ENCODE data around the gene FBXW5.

Gene FBXW5

GRCh38 chr9:136978073-136978864 lies 33.7 kb upstream of the FBXW5 start:
- DNase-seq (ENCODE audit: low spot score) = peak; percentile 98

GRCh38 chr9:136977649-136978072 lies 33.1 kb upstream of the FBXW5 start:
- no peak for DNase-seq (ENCODE audit: low spot score)

- peak; percentile 65 for DNase-seq (ENCODE audit: low spot score)
These were observed 32.7 kb upstream of the FBXW5 start, which contains the start of gene PTGDS for GRCh38 chr9:136977223-136977622. PTGDS (plus strand) TSS chr9:136977504; CDS start chr9:136977579, 75 bp downstream.

GRCh38 chr9:136975644-136976043 lies 31.1 kb upstream of the FBXW5 start:
- DNase-seq (ENCODE audit: low spot score) = peak; percentile 64

- no peak for DNase-seq (ENCODE audit: low spot score)
These were observed 30.4 kb upstream of the FBXW5 start for GRCh38 chr9:136974817-136975535.

- DNase-seq (ENCODE audit: low spot score) = no peak
These were observed 29.4 kb upstream of the FBXW5 start for GRCh38 chr9:136973618-136974617.

- DNase-seq (ENCODE audit: low spot score) = no peak
These were observed 28.2 kb upstream of the FBXW5 start for GRCh38 chr9:136972743-136973142.

- DNase-seq (ENCODE audit: low spot score) = no peak
These were observed 27.8 kb upstream of the FBXW5 start for GRCh38 chr9:136972335-136972734.

- no peak for DNase-seq (ENCODE audit: low spot score)
These were observed 27.2 kb upstream of the FBXW5 start for GRCh38 chr9:136971746-136972145.

GRCh38 chr9:136970361-136970760 lies 25.8 kb upstream of the FBXW5 start:
- no peak for DNase-seq (ENCODE audit: low spot score)

- no peak for DNase-seq (ENCODE audit: low spot score)
These were observed 25.2 kb upstream of the FBXW5 start for GRCh38 chr9:136969774-136970173.

- no peak for DNase-seq (ENCODE audit: low spot score)
These were observed 24.6 kb upstream of the FBXW5 start for GRCh38 chr9:136969150-136969549.

- no peak for DNase-seq (ENCODE audit: low spot score)
These were observed 24.0 kb upstream of the FBXW5 start for GRCh38 chr9:136968333-136969127.

GRCh38 chr9:136965771-136966484 lies 21.4 kb upstream of the FBXW5 start:
- DNase-seq (ENCODE audit: low spot score) = no peak

GRCh38 chr9:136964833-136965422 lies 20.4 kb upstream of the FBXW5 start:
- DNase-seq (ENCODE audit: low spot score) = no peak

GRCh38 chr9:136964171-136964689 lies 19.7 kb upstream of the FBXW5 start:
- no peak for DNase-seq (ENCODE audit: low spot score)

- DNase-seq (ENCODE audit: low spot score) = no peak
These were observed 19.2 kb upstream of the FBXW5 start for GRCh38 chr9:136963751-136964150.

- no peak for DNase-seq (ENCODE audit: low spot score)
These were observed 18.8 kb upstream of the FBXW5 start for GRCh38 chr9:136963341-136963740.

GRCh38 chr9:136962701-136963248 lies 18.2 kb upstream of the FBXW5 start:
- no peak for DNase-seq (ENCODE audit: low spot score)

- no peak for DNase-seq (ENCODE audit: low spot score)
These were observed 17.6 kb upstream of the FBXW5 start for GRCh38 chr9:136962163-136962562.
